Adrenal gland (tissue), 12 donors: ENCODE measurements around the gene PLPP4. TPM values are rescaled to one million over a fixed set of nuclear protein-coding genes. Genes with fewer than 3 reads are reported as not detected.

Experiments used
- DNase-seq, 7 donors: peaks; one replicate each; pipeline ENCODE4 v3.0.0-alpha.2; 2019 to 2020
- H3K27ac ChIP-seq, 5 donors: fragments of 200-600 bp; sonication (generic) in 4 of 5; 1 replicate in 3 of 5; 2 replicates in 2 of 5; pipeline versions ENCODE4 v1.5.1 to v1.8.0; 2016 to 2020; ENCODE audit warnings: mild to moderate bottlenecking in 1 of 5
- H3K27me3 ChIP-seq: fragments of 200-600 bp; 2 replicates; pipeline ENCODE4 v1.8.0; 2021
- H3K36me3 ChIP-seq, 2 donors: fragments of 200-600 bp; replicated peaks in 1 of 2; 1 replicate in 1 of 2; 2 replicates in 1 of 2; pipeline versions ENCODE4 v1.5.1 to v1.8.0; 2018 to 2022
- H3K4me1 ChIP-seq, 2 donors: fragments of 200-600 bp; replicated peaks in 1 of 2; 1 replicate in 1 of 2; 2 replicates in 1 of 2; pipeline versions ENCODE4 v1.5.1 to v1.8.0; 2018 to 2021
- H3K4me3 ChIP-seq, 4 donors: fragments of 200-600 bp; sonication (generic) in 3 of 4; one replicate each; pipeline ENCODE4 v1.5.1; 2016 to 2018
- H3K9me3 ChIP-seq, 3 donors: fragments of 200-600 bp; sonication (generic) in 1 of 3; replicated peaks in 1 of 3; 1 replicate in 2 of 3; 2 replicates in 1 of 3; pipeline versions ENCODE4 v1.5.1 to v1.8.0; 2016 to 2021
- CTCF ChIP-seq, 6 experiments: fragments of 450-650 bp in 4 of 6; fragments of 200-600 bp in 2 of 6; sonication (generic) in 1 of 6; IDR thresholded peaks; 1 replicate in 5 of 6; 2 replicates in 1 of 6; pipeline versions ENCODE4 v1.5.1 to v1.8.0; 2016 to 2021; ENCODE audit warnings: antibody characterized with exemption in 6 of 6, mild to moderate bottlenecking in 2 of 6, moderate library complexity in 1 of 6
- POLR2A ChIP-seq, 2 donors: fragments of 450-650 bp; IDR thresholded peaks; one replicate each; pipeline ENCODE4 v1.6.1; 2017; ENCODE audit warnings: antibody characterized with exemption in 2 of 2, mild to moderate bottlenecking in 2 of 2, moderate library complexity in 1 of 2
- WGBS, 4 donors: extraction: QIAGEN DNeasy Blood & Tissue Kit in 2 of 4; methylation state at CpG; one replicate each; pipeline versions ENCODE4 v1.1.5 to v1.1.7; 2013 to 2017; 5-methylcytosine and 5-hydroxymethylcytosine counted together
- intact Hi-C, 2 donors: fragments of 100-400 bp; cut with DNase I; formaldehyde crosslinking; loops; one replicate each; pipeline versions ENCODE4 v1.14.1 to v1.15.0; 2022 to 2023
- polyA plus RNA-seq, 3 donors: library from polyadenylated mRNA; stranded (reverse); fragments of 200-250 nt in 2 of 3; fragments of 350-450 nt in 1 of 3; fragmentation: Illumina TruSeq in 1 of 3; extraction: RNeasy Lipid Tissue Mini Kit (QIAGEN cat#74804) in 1 of 3; gene quantifications; one replicate each; pipeline ENCODE4 v1.2.3, GENCODE V29; 2013 to 2014
- total RNA-seq, 9 donors: library from RNA; depleted of rRNA in 4 of 9; stranded (reverse); fragments of >200 nt in 4 of 9; fragments of 120-200 nt in 1 of 9; fragmentation: NEBNext Ultra II Directional in 1 of 9; extraction: Animal tissue kit (Norgen Biotek cat#: 25700) in 1 of 9; gene quantifications; one replicate each; pipeline versions ENCODE4 v1.1.0 to v1.2.4, GENCODE V29; 2013 to 2023
- donor health status: healthy with polysubstance abuse.
- donor health status: Bipolar disorder and iron deficiency.
- donor health status: DM: yes; HTN: yes; CAD: no.
- donor health status: DM: no; HTN: no; CAD: no.
- donor health status: DM: no; HTN: no; CAD: no.
- donor health status: DM: yes; HTN: yes; CAD: no.

PLPP4 gene
- total and polyA plus RNA-seq, 12 donors, result 0.09 to 1.4 TPM; not detected in 10

- H3K9me3 ChIP-seq, result no peaks in the 10 kb centered on the region
- WGBS, 4 donors, result 18 to 58% (median 38%) methylated on average over 2 of the region's 2 CpGs
- no peaks in the 10 kb centered on the region for H3K36me3 ChIP-seq
- no peak overlapping the region for H3K4me3 ChIP-seq
- no peak overlapping the region for H3K27ac ChIP-seq
- intact Hi-C loops, result no loop called here
- no peak for DNase-seq
- TF ChIP-seq CTCF (IDR thresholded peaks at IDR 0.05) (no peak), POLR2A (IDR thresholded peaks at IDR 0.05) (no peak)
- no peaks in the 10 kb centered on the region for H3K27me3 ChIP-seq
- no peaks in the 10 kb centered on the region for H3K4me1 ChIP-seq
Measured at GRCh38 chr10:120437541-120437940, 19.5 kb upstream of the PLPP4 start.

GRCh38 chr10:120451968-120452367 lies 5.1 kb upstream of the PLPP4 start:
- 54 to 76% (median 72%) methylated on average over 3 of the region's 3 CpGs for WGBS, 4 donors
- H3K4me1 ChIP-seq, result no peaks in the 10 kb centered on the region
- no peaks in the 10 kb centered on the region for H3K9me3 ChIP-seq
- H3K27me3 ChIP-seq, result no peaks in the 10 kb centered on the region
- no peak overlapping the region for H3K27ac ChIP-seq
- DNase-seq, result no peak
- no peak for TF ChIP-seq POLR2A (IDR thresholded peaks at IDR 0.05)
- TF ChIP-seq CTCF (IDR thresholded peaks at IDR 0.05), result no peak
- intact Hi-C loops, result no loop called here
- no peaks in the 10 kb centered on the region for H3K36me3 ChIP-seq
- H3K4me3 ChIP-seq, result no peak overlapping the region

GRCh38 chr10:120453319-120453718 lies 3.7 kb upstream of the PLPP4 start:
- H3K4me3 ChIP-seq, result no peak overlapping the region
- no peak overlapping the region for H3K27ac ChIP-seq
- intact Hi-C loops, result no loop called here
- no peak for TF ChIP-seq CTCF (IDR thresholded peaks at IDR 0.05)
- no peak for TF ChIP-seq POLR2A (IDR thresholded peaks at IDR 0.05)
- no peaks in the 10 kb centered on the region for H3K36me3 ChIP-seq
- WGBS, 4 donors, result 33 to 63% (median 48%) methylated on average over 1 of the region's 1 CpG
- DNase-seq, result no peak
- no peaks in the 10 kb centered on the region for H3K9me3 ChIP-seq
- H3K27me3 ChIP-seq, result peaks cover 12% of the 10 kb centered on the region
- peaks cover 3 to 5% of the 10 kb centered on the region in 2 donors for H3K4me1 ChIP-seq

- Histone ChIP-seq H3K36me3 (no peaks in the 10 kb centered on the region), H3K9me3 (no peaks in the 10 kb centered on the region), H3K27ac (no peak overlapping the region), H3K4me3 (no peak overlapping the region), H3K4me1 (peaks cover 3 to 5% of the 10 kb centered on the region in 2 donors), H3K27me3 (peaks cover 17% of the 10 kb centered on the region)
- DNase-seq, result no peak
- TF ChIP-seq POLR2A (IDR thresholded peaks at IDR 0.05) (no peak), CTCF (IDR thresholded peaks at IDR 0.05) (no peak)
- 67 to 81% (median 77%) methylated on average over 3 of the region's 3 CpGs for WGBS, 4 donors
- intact Hi-C loops, result no loop called here
Measured at GRCh38 chr10:120453886-120454285, 3.1 kb upstream of the PLPP4 start.
